ENCODE results near the gene CGNL1. TPM values are rescaled to one million over a fixed set of nuclear protein-coding genes. Genes with fewer than 3 reads are reported as not detected.

CGNL1 gene
- total RNA-seq, 1 donor from 2014 or later, result 31.9 TPM

- Histone ChIP-seq H3K27me3 (ENCODE audit: low read depth) (no peaks in the 10 kb centered on the region), H3K4me1 (peaks cover 6% of the 10 kb centered on the region), H3K9me3 (replicated peaks) (no peaks in the 10 kb centered on the region), H3K36me3 (no peaks in the 10 kb centered on the region), H3K4me3 (no peak overlapping the region), H3K27ac (replicated peaks) (no peak overlapping the region)
- no peak for TF ChIP-seq CTCF (IDR thresholded peaks at IDR 0.05; ENCODE audit: borderline replicate concordance)
- DNase-seq, result no peak
- intact Hi-C loops (cut with micrococcal nuclease), result no loop called here
Measured at GRCh38 chr15:57573151-57573550, 196.8 kb downstream of the CGNL1 start.

- Histone ChIP-seq H3K27ac (replicated peaks) (no peak overlapping the region), H3K36me3 (no peaks in the 10 kb centered on the region), H3K27me3 (ENCODE audit: low read depth) (no peaks in the 10 kb centered on the region), H3K4me1 (peaks cover 9% of the 10 kb centered on the region), H3K9me3 (replicated peaks) (no peaks in the 10 kb centered on the region), H3K4me3 (no peak overlapping the region)
- DNase-seq, result no peak
- no peak for TF ChIP-seq CTCF (IDR thresholded peaks at IDR 0.05; ENCODE audit: borderline replicate concordance)
- intact Hi-C loops (cut with micrococcal nuclease), result no loop called here
Measured at GRCh38 chr15:57575363-57575762, 199.1 kb downstream of the CGNL1 start.

- H3K4me3 ChIP-seq, result no peak overlapping the region
- no peaks in the 10 kb centered on the region for H3K36me3 ChIP-seq
- H3K9me3 ChIP-seq (replicated peaks), result peaks cover 9% of the 10 kb centered on the region
- no peak overlapping the region for H3K27ac ChIP-seq (replicated peaks)
- intact Hi-C loops (cut with micrococcal nuclease), result no loop called here
- H3K27me3 ChIP-seq (ENCODE audit: low read depth), result no peaks in the 10 kb centered on the region
- no peak for DNase-seq
- H3K4me1 ChIP-seq, result peaks cover 9% of the 10 kb centered on the region
- no peak for TF ChIP-seq CTCF (IDR thresholded peaks at IDR 0.05; ENCODE audit: borderline replicate concordance)
Measured at GRCh38 chr15:57578288-57578900, 202.1 kb downstream of the CGNL1 start.

GRCh38 chr15:57580428-57580827 is 204.1 kb downstream of the CGNL1 start:
- Histone ChIP-seq H3K4me3 (no peak overlapping the region), H3K36me3 (no peaks in the 10 kb centered on the region), H3K27ac (replicated peaks) (no peak overlapping the region), H3K9me3 (replicated peaks) (peaks cover 14% of the 10 kb centered on the region), H3K4me1 (peaks cover 9% of the 10 kb centered on the region), H3K27me3 (ENCODE audit: low read depth) (no peaks in the 10 kb centered on the region)
- no peak for DNase-seq
- no peak for TF ChIP-seq CTCF (IDR thresholded peaks at IDR 0.05; ENCODE audit: borderline replicate concordance)
- intact Hi-C loops (cut with micrococcal nuclease), result no loop called here

- DNase-seq, result no peak
- peaks cover 9% of the 10 kb centered on the region for H3K4me1 ChIP-seq
- no peaks in the 10 kb centered on the region for H3K36me3 ChIP-seq
- H3K9me3 ChIP-seq (replicated peaks), result peaks cover 14% of the 10 kb centered on the region
- H3K27ac ChIP-seq (replicated peaks), result no peak overlapping the region
- intact Hi-C loops (cut with micrococcal nuclease), result no loop called here
- H3K4me3 ChIP-seq, result no peak overlapping the region
- no peaks in the 10 kb centered on the region for H3K27me3 ChIP-seq (ENCODE audit: low read depth)
- TF ChIP-seq CTCF (IDR thresholded peaks at IDR 0.05; ENCODE audit: borderline replicate concordance), result no peak
Measured at GRCh38 chr15:57580866-57581265, 204.6 kb downstream of the CGNL1 start.
